ENCODE data around the gene PEX14.

The PEX14 gene

DNA sequence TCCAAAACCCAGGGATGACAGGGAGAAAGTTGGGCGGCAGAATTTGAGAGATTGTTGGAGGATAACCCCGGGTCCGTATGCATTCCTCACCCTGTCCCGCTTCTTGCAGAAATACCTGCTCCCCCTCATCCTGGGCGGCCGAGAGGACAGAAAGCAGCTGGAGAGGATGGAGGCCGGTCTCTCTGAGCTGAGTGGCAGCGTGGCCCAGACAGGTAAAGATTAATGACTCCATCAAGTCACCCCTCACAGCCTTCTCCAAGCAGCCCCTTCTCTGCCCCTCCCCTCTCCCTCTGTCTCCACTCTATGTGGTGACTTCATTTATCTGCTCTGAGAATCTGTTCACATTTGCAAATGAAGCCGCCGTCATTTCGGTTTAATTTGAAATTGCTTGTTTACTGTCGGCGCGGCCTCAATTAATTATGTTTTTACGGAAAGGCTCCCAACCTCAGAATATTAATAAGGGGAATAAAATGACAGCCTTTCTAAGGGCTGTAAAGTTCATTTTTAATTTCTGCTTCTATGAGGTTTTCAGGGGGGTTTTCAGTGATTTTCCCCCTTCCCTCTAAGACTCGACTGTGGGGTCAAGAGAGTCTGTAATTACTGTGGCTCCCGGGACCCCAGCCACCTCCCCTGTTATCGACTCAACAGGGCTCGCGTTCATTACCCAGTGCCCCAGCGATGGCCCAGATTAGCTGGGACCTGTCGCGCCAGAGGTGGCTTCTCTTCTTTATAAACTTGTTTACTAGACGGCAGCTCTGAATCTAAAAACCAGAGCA, 148.3 kb downstream of the PEX14 start:
- no peak for DNase-seq

DNA sequence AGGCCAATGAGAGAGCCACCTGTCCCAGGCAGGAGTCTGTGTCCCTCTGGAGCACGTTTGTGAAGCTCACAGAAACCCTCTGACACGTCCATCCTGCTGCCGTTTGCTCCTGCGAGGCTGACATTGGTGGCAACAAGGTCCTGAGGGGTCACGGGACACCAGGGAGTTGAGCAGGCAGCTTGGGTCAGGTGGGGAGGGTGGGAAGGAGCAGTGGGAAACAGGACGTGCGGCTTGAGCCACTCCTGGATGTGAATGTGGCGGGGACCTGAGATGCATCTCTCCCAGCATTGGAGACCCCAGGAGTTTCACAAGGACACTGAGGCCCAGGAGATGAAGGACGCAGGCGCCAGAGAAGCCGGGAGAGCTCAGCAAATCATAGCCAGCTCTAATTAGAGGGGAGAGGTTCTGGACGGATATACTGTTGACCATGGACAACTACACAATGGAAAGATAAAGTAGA, 149.0 kb downstream of the PEX14 start:
- no peak for DNase-seq

DNA sequence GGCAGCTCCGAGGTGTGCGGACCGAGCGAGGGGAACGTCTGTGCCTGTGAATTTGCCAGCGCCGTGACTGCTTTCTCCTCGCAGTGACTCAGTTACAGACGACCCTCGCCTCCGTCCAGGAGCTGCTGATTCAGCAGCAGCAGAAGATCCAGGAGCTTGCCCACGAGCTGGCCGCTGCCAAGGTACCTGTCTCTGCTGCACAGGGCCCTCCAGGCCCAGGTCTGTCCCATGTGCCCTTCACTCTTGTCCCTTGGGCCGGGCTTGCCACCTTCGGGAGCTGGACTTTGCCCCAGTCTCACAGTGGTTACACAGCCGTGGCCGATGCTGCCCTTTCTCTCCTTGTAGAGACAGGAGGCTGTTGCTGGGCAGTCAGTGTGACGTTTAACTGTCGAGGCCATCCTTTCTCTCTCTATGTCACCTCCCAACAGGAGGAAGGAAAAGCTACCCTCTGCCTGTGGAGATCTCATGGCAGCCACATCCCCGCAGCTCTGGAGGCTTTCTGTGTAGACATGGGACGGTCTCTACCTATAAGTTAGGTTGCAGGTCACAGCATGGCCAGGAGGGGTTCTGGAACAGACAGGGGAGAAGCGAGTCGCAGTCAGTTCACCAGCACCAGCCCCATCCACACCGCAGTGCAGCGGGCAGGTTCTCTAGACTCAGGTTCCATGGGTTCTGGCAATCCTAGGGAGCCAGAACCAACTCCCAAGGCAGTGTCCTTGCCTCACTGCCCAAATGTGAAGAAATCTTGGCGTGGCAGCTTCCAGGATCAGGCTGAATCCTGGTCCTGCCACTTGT, 149.7 kb downstream of the PEX14 start:
- no peak for DNase-seq

DNA sequence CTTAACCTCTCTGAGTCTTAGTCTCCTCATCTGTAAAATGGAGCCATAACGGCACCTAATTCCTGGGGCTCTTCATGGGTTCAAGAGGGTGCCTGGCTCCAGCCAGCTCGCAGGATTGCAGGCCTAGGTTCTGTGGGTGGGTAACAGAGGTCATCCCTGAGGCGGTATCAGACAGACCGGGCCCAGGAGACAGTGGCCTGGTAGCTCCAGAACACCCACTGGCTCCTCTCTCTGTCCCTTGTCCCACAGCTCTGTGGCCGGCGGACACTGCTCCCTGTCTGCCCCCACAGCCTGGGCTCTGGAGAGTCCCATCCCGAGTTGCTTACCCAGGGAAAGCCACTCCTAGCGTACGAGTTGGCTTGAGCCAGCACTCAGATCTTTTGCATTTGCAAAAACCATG, 150.3 kb downstream of the PEX14 start:
- DNase-seq = no peak

DNA sequence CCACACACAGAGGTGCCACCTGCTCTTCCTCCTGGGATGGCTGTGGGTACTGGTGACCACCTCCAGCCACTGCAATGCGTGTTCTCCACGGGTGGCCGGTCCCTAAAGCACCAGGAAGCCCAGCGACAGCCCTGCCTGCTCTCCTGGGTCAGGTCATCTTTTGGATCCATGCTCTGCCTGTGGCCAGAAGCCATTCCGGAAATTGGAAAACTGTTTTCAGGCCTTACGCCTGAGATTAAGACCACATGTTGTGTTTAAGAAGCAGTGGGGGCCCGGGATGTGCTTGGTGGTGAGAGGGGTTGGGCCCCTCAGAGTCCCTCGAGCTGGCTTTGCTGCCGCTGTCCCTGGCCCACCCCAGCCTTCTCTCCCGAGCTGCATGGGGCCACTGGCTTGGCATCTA, 150.8 kb downstream of the PEX14 start:
- DNase-seq = no peak

DNA sequence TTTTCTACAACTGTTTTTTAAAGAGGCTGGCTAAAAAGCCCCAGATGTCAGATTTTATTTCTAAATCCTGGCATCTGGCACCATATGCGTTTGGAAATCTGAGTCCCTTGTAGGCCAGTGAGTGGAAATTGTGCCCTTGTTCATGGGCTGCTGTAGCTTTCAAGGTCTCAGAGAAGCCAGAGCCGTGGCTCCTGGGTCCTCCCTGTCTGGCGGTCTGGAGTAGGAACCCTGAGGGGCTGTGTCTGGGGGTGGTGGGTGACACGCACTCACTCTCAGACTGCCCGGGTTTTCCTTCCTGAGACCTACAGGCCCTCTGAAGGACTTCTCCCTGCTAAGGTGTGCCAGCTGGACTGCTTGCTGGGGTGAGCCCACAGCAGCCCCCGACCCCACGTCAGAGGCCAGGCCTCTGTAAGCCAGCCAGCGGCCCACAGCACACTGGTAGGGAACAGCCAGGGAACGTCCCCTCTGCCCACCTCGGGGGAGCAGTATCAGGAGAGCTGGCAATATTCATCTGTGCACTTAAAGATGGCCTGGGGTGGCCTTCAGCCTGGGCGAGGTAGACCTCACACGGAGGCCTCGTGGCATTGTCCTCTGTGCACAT, 151.5 kb downstream of the PEX14 start:
- no peak for DNase-seq

DNA sequence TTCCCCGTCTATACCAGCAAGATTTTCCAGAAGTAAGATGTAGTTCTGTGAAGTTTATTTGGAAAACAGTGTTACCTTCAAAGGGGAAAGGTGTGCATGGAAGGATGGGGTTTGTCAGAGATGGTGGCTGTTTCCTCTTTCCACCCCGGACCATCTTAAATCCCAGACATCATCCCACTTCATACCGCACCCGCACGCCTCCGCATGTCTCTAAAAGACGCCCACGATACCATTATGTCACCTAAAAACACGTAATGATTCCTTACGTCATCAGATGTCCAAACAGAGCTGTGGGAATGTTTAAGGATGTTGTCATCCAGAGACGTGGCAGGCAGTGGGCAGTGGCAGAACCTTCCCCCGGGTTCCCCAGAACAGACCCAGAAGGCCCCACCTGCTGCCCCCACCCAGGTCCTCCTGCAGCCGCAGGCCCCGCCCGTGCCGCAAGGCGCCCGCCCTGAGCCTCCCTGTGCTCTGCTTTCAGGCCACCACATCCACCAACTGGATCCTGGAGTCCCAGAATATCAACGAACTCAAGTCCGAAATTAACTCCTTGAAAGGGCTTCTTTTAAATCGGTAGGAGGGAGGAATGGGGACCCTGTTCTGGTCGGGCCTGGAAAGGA, 152.2 kb downstream of the PEX14 start:
- no peak for DNase-seq

DNA sequence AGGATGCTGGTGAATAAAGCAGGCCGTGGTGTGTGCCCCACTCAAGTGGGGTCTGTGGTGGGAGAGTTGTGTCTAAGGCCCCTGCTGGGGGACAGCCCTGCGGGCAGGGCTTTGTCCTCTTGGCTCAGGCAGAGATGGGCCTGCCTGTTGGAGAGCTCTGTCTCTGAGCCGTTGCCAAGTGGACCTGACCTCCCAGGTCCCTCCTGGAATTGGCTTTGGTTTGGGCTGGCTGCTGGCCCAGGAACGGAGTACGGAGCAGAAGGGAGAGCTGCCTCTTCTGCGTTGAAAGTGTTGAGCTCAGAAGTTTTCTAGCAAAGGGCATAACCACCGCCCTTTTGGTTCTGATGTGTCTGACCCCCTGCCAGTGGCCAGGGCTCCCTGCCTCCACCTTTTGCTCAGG, 153.9 kb downstream of the PEX14 start:
- DNase-seq = no peak

DNA sequence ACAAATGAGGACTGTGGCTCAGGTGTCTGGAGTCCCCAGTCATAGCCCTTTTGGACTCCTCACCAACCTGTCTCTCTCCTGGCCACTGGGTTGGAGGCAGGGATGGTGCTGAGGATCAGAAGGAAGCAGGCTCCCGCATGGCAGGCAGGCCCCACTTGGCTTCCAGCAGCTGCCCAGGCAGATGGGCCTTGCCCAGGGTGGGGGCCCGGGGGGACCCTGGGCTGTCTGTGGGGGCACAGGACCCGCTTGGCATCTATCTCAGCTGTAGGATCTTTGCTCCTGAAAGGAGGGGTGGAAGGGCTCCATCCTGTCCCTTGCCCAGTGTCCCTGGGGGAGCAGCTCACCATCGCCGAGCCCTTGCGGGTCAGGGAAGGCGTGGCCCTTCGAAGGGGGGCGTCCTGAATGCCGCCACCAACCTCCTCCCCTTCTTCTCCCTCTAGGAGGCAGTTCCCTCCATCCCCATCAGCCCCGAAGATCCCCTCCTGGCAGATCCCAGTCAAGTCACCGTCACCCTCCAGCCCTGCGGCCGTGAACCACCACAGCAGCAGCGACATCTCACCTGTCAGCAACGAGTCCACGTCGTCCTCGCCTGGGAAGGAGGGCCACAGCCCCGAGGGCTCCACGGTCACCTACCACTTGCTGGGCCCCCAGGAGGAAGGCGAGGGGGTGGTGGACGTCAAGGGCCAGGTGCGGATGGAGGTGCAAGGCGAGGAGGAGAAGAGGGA, 154.5 kb downstream of the PEX14 start:
- DNase-seq = no peak

DNA sequence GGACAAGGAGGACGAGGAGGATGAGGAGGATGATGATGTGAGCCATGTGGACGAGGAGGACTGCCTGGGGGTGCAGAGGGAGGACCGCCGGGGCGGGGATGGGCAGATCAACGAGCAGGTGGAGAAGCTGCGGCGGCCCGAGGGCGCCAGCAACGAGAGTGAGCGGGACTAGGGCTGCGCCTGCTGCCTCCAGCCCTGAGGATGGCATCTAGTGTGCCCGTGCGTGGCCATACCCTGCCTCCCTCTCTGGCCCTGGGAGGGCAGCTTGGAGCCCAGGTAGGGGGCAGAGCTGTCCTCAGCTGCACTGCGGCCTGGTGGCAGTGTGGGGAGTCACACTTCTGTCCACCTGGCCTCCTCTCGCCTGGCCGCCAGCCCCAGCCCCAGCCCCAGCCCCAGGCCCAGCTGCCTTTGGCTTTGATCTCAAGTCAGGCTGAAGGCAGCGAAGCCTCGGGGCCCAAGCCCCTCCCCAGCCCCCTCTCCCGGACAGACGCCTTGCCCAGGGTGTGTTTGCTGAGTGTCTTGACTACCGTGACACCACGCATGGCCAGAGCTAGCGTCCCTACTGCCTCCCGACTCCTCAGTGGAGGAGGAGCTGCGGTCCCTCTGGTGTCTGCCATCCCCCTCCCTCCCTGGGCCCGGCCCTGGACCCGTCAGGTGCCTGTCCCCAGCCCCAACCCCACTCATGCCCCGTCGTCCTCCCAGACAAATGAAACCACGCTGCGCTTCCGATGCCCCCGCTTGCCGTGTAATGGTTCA, 155.2 kb downstream of the PEX14 start:
- no peak for DNase-seq

DNA sequence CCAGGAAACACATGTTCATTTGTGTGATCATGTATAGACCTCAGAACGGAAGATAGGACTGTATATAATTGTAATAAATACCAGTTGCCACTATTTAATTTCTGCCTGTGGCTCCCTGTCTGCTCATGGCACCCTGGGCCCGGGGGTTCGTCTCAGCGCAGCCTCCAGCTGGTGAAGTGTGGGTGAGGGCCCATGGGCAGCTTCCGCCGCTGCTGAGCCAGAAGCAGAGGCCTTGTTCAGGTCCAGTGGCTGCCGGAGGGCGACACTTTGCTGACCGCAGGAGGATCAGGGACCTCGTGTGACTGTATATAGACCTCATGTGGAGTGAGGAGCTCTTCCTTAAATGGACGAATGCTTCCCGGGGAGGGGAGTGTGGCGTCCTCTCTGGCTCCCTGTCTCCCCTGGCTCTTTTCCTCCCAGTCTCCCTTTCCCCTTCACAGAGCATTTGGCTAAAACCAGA, 155.9 kb downstream of the PEX14 start:
- no peak for DNase-seq

DNA sequence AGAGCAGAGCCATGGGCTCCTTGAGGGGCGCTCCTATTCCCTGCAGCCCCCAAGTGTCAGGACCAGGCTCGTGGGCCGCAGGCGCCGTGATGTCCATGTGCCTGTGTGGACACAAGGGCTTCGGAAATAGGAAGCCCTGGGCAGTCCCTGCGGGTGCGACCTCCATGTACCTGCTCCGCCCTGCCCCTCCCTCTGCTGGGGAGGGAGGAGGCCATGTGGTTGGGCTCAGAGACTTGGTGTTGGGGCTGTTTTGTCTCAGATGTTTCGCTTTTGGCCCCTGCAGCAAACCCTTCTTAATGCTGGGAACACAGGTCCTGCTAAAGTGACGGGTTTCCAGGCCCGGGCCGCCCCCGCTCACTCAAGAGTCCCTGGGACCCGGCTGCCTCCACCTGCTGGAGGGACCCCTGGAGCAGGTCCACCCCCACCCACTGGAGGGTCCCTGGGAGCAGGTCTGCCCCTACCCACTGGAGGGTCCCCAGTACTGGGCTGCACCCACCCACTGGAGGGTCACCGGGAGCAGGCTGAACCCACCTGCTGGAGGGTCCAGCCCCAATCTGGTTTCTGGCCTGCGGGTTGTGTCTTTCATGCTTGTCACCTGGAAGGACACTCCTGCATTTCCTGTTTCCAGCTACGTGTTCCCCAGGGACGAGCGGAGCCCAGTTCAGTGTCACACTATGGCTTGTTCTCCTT, 156.5 kb downstream of the PEX14 start:
- no peak for DNase-seq

DNA sequence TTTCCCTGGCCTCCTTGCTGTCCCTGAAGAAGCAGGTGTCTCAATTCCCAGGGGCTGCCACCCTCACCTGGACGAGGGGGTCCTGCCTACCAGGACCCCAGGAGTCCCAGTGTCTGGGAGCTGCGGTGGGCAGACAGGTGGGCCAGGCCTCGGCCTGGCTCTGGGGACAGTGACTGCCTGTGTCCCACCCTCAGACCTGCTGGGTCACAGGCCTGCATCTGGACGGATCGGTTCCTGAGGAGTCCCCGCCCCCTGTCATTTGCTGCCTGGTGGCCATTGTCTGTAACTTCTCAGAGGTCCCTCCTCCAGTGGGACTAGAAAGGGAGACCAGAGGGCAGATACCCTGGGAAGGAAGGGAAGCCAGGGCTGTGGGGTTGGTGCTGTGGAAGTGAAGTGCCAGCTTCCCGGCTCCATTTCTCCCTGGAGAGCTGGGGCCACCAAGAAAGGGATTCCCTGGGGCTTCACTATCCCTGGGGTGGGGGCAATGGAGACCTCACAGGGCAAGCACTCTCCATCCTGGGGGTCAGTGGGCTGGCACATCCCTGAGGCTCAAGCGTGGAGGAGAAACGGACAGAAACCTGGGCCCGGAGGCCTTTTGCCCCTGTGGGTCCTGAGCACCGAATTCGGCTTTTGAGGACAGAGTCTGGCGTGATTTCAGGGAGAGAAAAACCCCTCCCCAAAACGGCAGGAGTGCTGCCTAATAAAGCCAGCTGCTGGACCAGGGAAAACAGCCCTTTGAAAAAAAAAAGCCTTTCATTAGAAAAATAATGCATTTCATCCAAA, 157.3 kb downstream of the PEX14 start:
- DNase-seq = no peak

DNA sequence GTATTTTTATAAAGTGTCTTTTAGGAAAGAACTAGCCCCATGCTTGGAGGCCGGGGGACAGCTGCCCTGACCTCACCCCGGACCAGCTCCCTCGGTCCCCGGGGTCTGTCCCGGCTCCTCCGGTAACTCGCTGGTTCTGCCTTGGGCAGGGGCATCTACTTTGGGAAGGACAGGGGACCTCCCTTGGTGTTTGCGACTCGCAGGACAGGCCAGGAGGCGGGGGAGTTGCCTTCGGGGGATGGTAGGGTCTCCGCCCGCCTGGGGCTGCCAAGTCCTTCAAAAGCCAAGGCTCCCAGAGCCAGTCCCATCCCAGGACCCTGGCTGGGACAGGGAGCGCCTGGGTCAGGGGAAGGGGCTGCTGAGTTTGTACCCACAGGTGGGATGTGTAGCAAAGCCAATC, 157.9 kb downstream of the PEX14 start:
- DNase-seq = no peak

DNA sequence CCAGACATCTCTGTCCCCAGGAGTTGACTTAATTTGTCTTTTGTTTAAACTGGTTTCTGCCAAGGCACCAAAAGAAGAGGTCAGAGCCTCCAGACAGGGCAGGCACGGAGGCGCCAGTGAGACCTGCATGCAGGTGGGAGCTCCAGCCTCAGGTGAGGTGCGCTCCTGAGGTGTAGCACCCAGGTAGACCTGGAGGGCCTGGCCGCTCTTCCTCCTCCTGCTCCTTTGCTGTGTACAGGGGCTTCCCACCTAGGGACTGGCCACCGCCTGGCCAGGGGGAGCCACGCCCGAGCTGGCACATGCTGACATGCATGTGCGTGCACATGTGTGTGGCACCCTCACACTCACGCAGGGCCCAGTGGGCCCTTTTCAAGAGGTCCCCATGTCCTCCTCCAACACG, 158.7 kb downstream of the PEX14 start:
- no peak for DNase-seq

DNA sequence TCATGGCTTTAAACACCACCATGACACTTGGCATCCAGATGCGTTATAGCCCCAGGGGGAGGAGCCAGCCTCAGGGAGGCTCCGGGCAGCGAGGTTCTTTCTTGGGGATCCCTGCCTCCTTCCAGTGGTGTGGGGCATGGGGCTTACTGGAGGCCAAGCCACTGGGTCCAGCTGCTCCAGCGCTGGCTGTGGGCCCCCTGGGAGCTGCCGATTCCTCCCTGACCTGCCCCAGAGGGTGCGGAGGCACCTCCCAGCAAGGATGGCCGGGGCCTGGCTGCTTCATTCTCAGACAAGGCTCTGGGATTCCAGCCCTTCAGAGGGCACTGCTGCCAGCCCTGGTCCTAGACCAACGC, 159.3 kb downstream of the PEX14 start:
- DNase-seq = no peak

DNA sequence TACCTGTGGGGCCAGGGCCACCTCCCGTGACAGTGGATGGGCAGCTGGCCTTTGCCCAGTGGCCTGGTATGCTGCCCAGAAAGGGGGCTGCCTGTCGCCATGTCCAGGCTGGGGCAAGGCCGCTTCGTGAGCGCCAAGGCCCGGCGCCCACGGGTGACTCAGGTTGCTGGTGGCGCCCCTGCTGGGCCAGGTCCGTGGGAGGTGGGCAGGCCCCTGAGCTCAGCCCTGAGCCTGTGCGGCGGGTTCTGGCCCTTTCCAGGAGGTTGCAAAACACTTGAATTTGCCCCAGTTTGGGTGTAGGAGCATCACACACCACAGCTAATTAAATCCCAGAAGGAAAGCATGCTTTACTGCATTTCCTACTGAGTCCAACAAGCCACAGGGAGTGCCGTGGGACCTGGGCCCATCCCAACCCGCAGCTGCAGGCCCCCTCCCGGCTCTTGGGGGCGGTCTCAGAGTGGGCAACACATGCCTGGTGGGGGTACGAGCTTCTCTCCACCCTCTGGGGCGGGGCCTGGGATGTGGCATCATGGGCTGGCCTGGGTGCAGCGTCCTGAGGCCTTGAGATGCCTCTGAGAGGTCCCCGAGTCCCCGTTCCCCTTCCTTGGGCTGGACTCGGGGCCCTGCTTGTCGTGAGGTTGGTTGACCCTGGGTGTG, 159.8 kb downstream of the PEX14 start:
- DNase-seq = no peak

DNA sequence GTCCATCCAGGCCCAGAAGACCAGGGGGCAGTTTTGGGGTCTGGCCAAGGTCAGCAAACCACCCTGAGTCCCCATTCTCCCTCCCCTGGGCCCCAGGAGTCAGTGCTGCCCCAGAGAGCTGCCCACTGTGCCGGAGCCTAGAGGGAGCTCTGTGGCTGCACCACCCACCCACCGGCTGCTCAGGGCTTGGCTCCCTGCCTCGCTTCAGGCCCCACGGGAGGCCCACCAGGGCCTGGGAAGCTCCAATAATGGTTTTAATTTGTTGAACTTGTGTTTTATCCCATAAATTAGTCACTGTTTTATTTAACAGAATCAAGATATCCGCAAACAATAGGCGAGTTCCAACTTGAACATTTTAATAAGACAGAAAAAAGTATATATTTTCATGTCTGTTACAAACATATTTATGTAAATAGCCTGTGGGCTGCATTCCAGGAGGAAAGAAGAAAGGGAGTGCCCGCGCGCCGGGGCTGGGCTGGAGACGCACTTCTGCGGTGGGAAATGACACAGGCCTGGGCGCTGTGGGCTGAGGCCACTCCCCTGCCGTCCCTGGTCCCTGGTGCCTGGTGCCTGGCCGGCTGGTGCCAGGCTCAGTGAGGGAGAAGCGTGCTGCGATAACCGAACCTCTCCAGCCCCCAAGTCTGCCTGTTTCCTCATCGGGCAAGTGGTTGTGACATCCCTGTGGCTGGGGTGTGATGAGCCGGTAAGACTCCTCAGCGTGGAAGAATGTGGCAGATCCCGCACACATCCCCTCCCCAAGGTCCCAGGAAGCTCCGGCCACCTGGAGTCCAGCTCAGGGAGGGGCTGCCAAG, 160.5 kb downstream of the PEX14 start:
- peak; percentile 17 for DNase-seq

DNA sequence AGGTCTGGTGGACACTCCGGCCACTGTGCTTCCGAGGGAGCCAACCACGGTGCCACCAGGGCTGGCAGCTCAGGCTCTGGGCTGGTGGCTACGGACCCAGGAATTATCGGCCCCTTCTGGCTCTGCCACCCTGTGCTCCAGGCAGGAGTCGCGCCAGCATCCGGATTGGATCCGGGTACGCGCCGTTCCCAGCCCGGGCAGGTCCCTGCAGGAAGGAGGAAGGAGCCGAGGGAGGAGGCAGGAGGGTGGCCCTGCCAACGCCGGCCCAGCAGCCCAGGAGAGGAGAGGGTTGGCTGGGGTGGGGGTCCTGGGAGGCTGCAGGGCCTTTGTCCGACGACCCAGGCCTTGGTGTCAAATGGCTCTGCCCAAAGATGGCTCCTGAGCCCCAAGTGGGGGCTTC, 161.2 kb downstream of the PEX14 start:
- no peak for DNase-seq
